Endothelial cell of umbilical vein (primary cell): Measurements from ENCODE around the gene RPS23. TPM values are rescaled to one million over a fixed set of nuclear protein-coding genes. Genes with fewer than 3 reads are reported as not detected.

Experiments used
- BruUV-seq: library from RNA; stranded (reverse); fragments of 400-500 nt; replicated peaks from 2 replicates; lab custom pipeline; 2021; lab: Mats Ljungman, UMichigan
- CTCF ChIA-PET: fragments of 300-600, 350-600 bp; sonication (Branson Sonifier 250); formaldehyde crosslinking; loops from one replicate; lab custom pipeline; 2021; ENCODE audit warnings: antibody characterized with exemption, inconsistent platforms; lab: Charles Lee
- POLR2A ChIA-PET: fragments of 300-600, 350-600 bp; sonication (Branson Sonifier 250); formaldehyde crosslinking; loops from one replicate; lab custom pipeline; 2021; ENCODE audit warnings: antibody characterized with exemption, inconsistent platforms; lab: Charles Lee
- DNase-seq: peaks from one replicate; pipeline ENCODE4 v3.0.0-alpha.2; 2011; ENCODE audit warnings: low read depth, low spot score
- FAIRE-seq: peaks from 2 replicates; lab custom pipeline; 2011; peaks lifted over from hg19 to GRCh38; lab: Jason Lieb, UNC
- H2AFZ ChIP-seq: 2 replicates; pipeline ENCODE4 v1.6.0; 2012; ENCODE audit warnings: low read depth, low read length, control low read depth, inconsistent platforms
- H3K27ac ChIP-seq: 2 replicates; pipeline ENCODE4 v1.5.1; 2011; ENCODE audit warnings: low read depth, mild to moderate bottlenecking, control low read depth, low read length, moderate library complexity; ENCODE audit not compliant: insufficient read depth
- H3K27me3 ChIP-seq, 2 experiments: 2 replicates each; pipeline versions ENCODE4 v1.6.0 to v1.6.1; 2011; ENCODE audit warnings: low read length in 2 of 2, mixed read lengths in 1 of 2; ENCODE audit not compliant: control insufficient read depth in 2 of 2, insufficient read depth in 2 of 2
- H3K36me3 ChIP-seq, 2 experiments: 2 replicates in 1 of 2; 3 replicates in 1 of 2; pipeline ENCODE4 v1.5.1; 2011; ENCODE audit warnings: low read length in 2 of 2, mild to moderate bottlenecking in 1 of 2, moderate library complexity in 1 of 2; ENCODE audit not compliant: control insufficient read depth in 2 of 2, insufficient read depth in 2 of 2; ENCODE audit errors: extremely low read depth in 1 of 2
- H3K4me1 ChIP-seq: 3 replicates; pipeline ENCODE4 v1.5.1; 2011; ENCODE audit warnings: mild to moderate bottlenecking, low read length; ENCODE audit not compliant: control insufficient read depth, insufficient read depth; ENCODE audit errors: extremely low read depth
- H3K4me2 ChIP-seq: 2 replicates; pipeline ENCODE4 v1.6.1; 2011; ENCODE audit warnings: low read length, control low read depth, mixed read lengths; ENCODE audit not compliant: insufficient read depth
- H3K4me3 ChIP-seq, 3 experiments: fragments of 200-600 bp in 1 of 3; sonication (generic), shearing (Covaris generic) in 1 of 3; replicated peaks in 1 of 3; 2 replicates each; pipeline ENCODE4 v1.5.1; 2011 to 2016; ENCODE audit warnings: control low read depth in 3 of 3, low read length in 3 of 3, mild to moderate bottlenecking in 2 of 3, inconsistent platforms in 1 of 3, low read depth in 1 of 3, moderate library complexity in 1 of 3; ENCODE audit not compliant: insufficient read depth in 1 of 3
- H3K79me2 ChIP-seq: 2 replicates; pipeline ENCODE4 v1.6.0; 2012; ENCODE audit warnings: low read length, inconsistent platforms; ENCODE audit not compliant: control insufficient read depth, insufficient read depth
- H3K9ac ChIP-seq: replicated peaks from 2 replicates; pipeline ENCODE3; 2011; ENCODE audit warnings: low read length, control low read depth; ENCODE audit not compliant: insufficient read depth; ENCODE audit errors: extremely low read depth
- H3K9me1 ChIP-seq: replicated peaks from 3 replicates; pipeline ENCODE4 v1.6.0; 2011; ENCODE audit warnings: mild to moderate bottlenecking, low read length; ENCODE audit not compliant: control insufficient read depth, insufficient read depth; ENCODE audit errors: extremely low read depth
- H3K9me3 ChIP-seq: replicated peaks from 2 replicates; pipeline ENCODE4 v1.5.1; 2012; ENCODE audit warnings: low read length, inconsistent platforms; ENCODE audit not compliant: control insufficient read depth, insufficient read depth
- H4K20me1 ChIP-seq: replicated peaks from 2 replicates; pipeline ENCODE3; 2011; ENCODE audit warnings: mild to moderate bottlenecking, low read length; ENCODE audit not compliant: control insufficient read depth, insufficient read depth; ENCODE audit errors: extremely low read depth
- CTCF ChIP-seq, 2 donors: IDR thresholded peaks; 1 replicate in 1 of 2; 2 replicates in 1 of 2; pipeline ENCODE4 v1.5.1; 2011; ENCODE audit warnings: low read length in 2 of 2, mild to moderate bottlenecking in 2 of 2, moderate library complexity in 2 of 2, control low read depth in 1 of 2, inconsistent platforms in 1 of 2, low read depth in 1 of 2; ENCODE audit not compliant: insufficient read depth in 1 of 2; ENCODE audit errors: extremely low read depth in 1 of 2
- EZH2 ChIP-seq: IDR thresholded peaks from 2 replicates; pipeline ENCODE4 v1.6.1; 2012; ENCODE audit warnings: borderline replicate concordance, low read depth, mild to moderate bottlenecking, moderate library complexity, low read length, inconsistent platforms; ENCODE audit not compliant: severe bottlenecking
- FOS ChIP-seq: IDR thresholded peaks from 2 replicates; pipeline ENCODE4 v1.6.1; 2011; ENCODE audit warnings: mild to moderate bottlenecking, low read length, moderate library complexity, borderline replicate concordance; ENCODE audit not compliant: insufficient read depth
- GATA2 ChIP-seq: IDR thresholded peaks from 2 replicates; pipeline ENCODE4 v1.7.0; 2011; ENCODE audit warnings: low read depth, mild to moderate bottlenecking, moderate library complexity, mixed read lengths, low read length; ENCODE audit not compliant: insufficient read length, insufficient read depth
- JUN ChIP-seq: IDR thresholded peaks from 2 replicates; pipeline ENCODE4 v1.6.1; 2011; ENCODE audit warnings: borderline replicate concordance, low read depth; ENCODE audit not compliant: insufficient read length, insufficient read depth
- MAX ChIP-seq: IDR thresholded peaks from 2 replicates; pipeline ENCODE4 v1.6.1; 2011; ENCODE audit not compliant: insufficient read depth, insufficient read length
- MYC ChIP-seq: IDR thresholded peaks from one replicate; pipeline ENCODE4 v1.6.1; 2011; ENCODE audit warnings: mild to moderate bottlenecking, low read depth, low read length
- POLR2A ChIP-seq: IDR thresholded peaks from 2 replicates; pipeline ENCODE4 v1.6.1; 2012; ENCODE audit warnings: low read depth, mild to moderate bottlenecking, control low read depth, low read length
- POLR2AphosphoS5 ChIP-seq: IDR thresholded peaks from 2 replicates; pipeline ENCODE4 v1.6.1; 2012; ENCODE audit warnings: low read depth, mild to moderate bottlenecking, control low read depth, low read length, moderate library complexity; ENCODE audit not compliant: insufficient read depth
- dilution Hi-C: fragments of 300-500 bp; cut with MboI; formaldehyde crosslinking; loops from one replicate; pipeline ENCODE4 v1.15.0; 2019; ENCODE audit warnings: low sequenced_read_pairs; ENCODE audit not compliant: extremely low pct_ligation_motif_present
- intact Hi-C: fragments of 100-400 bp; cut with micrococcal nuclease; formaldehyde crosslinking; loops from one replicate; pipeline ENCODE4 v1.10.0; 2022
- polyA plus RNA-seq, 4 experiments: library from polyadenylated mRNA; depleted of rRNA in 3 of 4; stranded (reverse) in 3 of 4; unstranded in 1 of 4; fragments of >200 nt; gene quantifications; 2 replicates each; pipeline versions ENCODE4 v1.2.1 to v1.2.3, GENCODE V29; 2011 to 2012; ENCODE audit warnings: missing spikeins in 1 of 4
- total RNA-seq: library from RNA; stranded (reverse); gene quantifications from 2 replicates; pipeline ENCODE4 v1.2.3, GENCODE V29; 2021

Gene RPS23
- total and polyA plus RNA-seq, 2 donors (not counting 3 experiments of a cell fraction or from before 2014, with no cell fraction given) = 2,037 to 3,265 TPM

GRCh38 chr5:82255844-82256243 is 22.3 kb downstream of the RPS23 start:
- BruUV-seq = no TSS peak
- no peak overlapping the region for H3K4me2 ChIP-seq
- dilution Hi-C loops (no loop called here), intact Hi-C loops (no loop called here)
- no peak overlapping the region for H3K9ac ChIP-seq
- CTCF ChIA-PET = interaction anchor here (1.4 to 1.5 kb wide), 2 partner anchors 12 to 23 kb away, joined by 3 to 5 read pairs; partner anchors contain the start of gene RPS23
- H3K4me3 ChIP-seq = no peak overlapping the region
- no peak for TF ChIP-seq POLR2AphosphoS5
- TF ChIP-seq JUN = no peak
- TF ChIP-seq EZH2 = no peak
- no peak for TF ChIP-seq GATA2
- TF ChIP-seq CTCF (IDR thresholded peaks at IDR 0.05; ENCODE audit: extremely low read depth in 1 of 2, insufficient read depth in 1 of 2, low read depth in 1 of 2, low read length in 2 of 2) = no peak
- TF ChIP-seq MAX = no peak
- TF ChIP-seq MYC = no peak
- TF ChIP-seq FOS = no peak
- no peak for TF ChIP-seq POLR2A
- H3K27ac ChIP-seq = no peak overlapping the region
- no peaks in the 10 kb centered on the region for H3K36me3 ChIP-seq
- FAIRE-seq (no peak), DNase-seq (no peak)
- H3K9me3 ChIP-seq = no peaks in the 10 kb centered on the region
- no peaks in the 10 kb centered on the region for H3K79me2 ChIP-seq
- no peaks in the 10 kb centered on the region for H3K9me1 ChIP-seq
- H2AFZ ChIP-seq = no peak overlapping the region
- no peaks in the 10 kb centered on the region for H4K20me1 ChIP-seq
- no peaks in the 10 kb centered on the region for H3K27me3 ChIP-seq
- no peaks in the 10 kb centered on the region for H3K4me1 ChIP-seq
- POLR2A ChIA-PET = interaction anchor here (0.6 kb wide), 1 partner anchor 22 kb away, joined by 4 read pairs; the partner anchor contains the start of gene RPS23
